ENCODE measurements around the gene OR7G2. TPM values are rescaled to one million over a fixed set of nuclear protein-coding genes. Genes with fewer than 3 reads are reported as not detected.
A peak's percentile ranks its signal among the peaks of the same experiment; 100 is the strongest.

OR7G2 gene
- total RNA-seq, 4 donors from 2014 or later, result not detected

DNA sequence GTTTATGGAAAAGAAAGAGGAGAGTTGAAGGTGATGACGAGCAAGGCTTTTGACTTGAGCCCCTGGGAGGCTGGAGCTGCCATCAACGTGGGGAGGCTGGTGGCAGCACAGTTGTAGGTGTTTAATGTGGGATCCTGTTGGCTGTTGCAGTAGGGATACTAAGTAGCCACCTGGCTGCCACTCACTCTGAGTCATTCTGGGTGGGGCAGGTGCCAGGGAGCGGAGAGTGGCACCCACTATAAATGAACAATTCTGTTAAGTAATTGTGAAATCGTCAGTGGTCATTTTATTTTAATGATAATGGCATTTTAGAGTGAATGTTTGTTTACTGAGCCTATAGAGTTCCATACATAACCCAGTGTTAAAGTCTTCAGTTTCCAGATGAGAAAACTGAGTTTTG is 42.7 kb upstream of the OR7G2 start:
- Histone ChIP-seq H3K9me3 (peaks cover 0 to 69% (median 23%) of the 10 kb centered on the region in 4 donors), H3K36me3 (peaks cover 0 to 91% (median 0%) of the 10 kb centered on the region in 3 donors), H3K4me3 (no peak overlapping the region), H3K27ac (no peak overlapping the region), H3K4me1 (peaks cover 0 to 6% (median 0%) of the 10 kb centered on the region in 4 donors), H3K27me3 (no peaks in the 10 kb centered on the region)
- DNase-seq (ENCODE audit: low spot score in 2 of 2), result no peak
- 91 to 96% methylated on average over 4 of the region's 4 CpGs for WGBS, 2 donors
- TF ChIP-seq POLR2A (IDR thresholded peaks at IDR 0.05) (no peak), EP300 (IDR thresholded peaks at IDR 0.05) (no peak)
- TF ChIP-seq, protein P1, sequence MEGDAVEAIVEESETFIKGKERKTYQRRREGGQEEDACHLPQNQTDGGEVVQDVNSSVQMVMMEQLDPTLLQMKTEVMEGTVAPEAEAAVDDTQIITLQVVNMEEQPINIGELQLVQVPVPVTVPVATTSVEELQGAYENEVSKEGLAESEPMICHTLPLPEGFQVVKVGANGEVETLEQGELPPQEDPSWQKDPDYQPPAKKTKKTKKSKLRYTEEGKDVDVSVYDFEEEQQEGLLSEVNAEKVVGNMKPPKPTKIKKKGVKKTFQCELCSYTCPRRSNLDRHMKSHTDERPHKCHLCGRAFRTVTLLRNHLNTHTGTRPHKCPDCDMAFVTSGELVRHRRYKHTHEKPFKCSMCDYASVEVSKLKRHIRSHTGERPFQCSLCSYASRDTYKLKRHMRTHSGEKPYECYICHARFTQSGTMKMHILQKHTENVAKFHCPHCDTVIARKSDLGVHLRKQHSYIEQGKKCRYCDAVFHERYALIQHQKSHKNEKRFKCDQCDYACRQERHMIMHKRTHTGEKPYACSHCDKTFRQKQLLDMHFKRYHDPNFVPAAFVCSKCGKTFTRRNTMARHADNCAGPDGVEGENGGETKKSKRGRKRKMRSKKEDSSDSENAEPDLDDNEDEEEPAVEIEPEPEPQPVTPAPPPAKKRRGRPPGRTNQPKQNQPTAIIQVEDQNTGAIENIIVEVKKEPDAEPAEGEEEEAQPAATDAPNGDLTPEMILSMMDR (IDR thresholded peaks at IDR 0.05), result no peak

DNA sequence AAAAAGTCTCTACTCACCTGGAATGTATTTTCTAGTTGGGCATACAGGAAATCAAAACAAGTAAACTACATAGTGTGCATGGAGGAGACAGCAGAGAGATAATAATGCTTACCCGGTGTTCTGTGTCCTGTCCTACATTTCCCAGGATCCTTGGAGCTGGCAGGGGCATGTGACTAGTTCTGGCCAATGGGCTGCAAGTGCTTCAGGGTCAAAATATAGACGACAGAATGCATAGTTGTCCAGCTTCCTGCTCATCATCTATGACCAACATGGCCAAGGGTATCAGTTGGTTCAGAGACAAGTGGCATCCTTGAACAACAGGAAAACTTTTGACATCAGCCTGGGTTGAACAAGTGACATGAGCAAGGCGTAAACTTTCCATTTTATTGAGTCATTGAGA is 41.4 kb upstream of the OR7G2 start:
- H3K27me3 ChIP-seq, result no peaks in the 10 kb centered on the region
- H3K36me3 ChIP-seq, result peaks cover 0 to 85% (median 0%) of the 10 kb centered on the region in 3 donors
- TF ChIP-seq POLR2A (IDR thresholded peaks at IDR 0.05) (no peak), EP300 (IDR thresholded peaks at IDR 0.05) (no peak)
- TF ChIP-seq, protein P1 (IDR thresholded peaks at IDR 0.05), result no peak
- H3K4me1 ChIP-seq, result peaks cover 0 to 6% (median 0%) of the 10 kb centered on the region in 4 donors
- peaks cover 0 to 68% (median 20%) of the 10 kb centered on the region in 4 donors for H3K9me3 ChIP-seq
- H3K27ac ChIP-seq, result no peak overlapping the region
- no peak overlapping the region for H3K4me3 ChIP-seq
- 92 to 96% methylated on average over 3 of the region's 3 CpGs for WGBS, 2 donors
- DNase-seq (ENCODE audit: low spot score in 2 of 2), result no peak

DNA sequence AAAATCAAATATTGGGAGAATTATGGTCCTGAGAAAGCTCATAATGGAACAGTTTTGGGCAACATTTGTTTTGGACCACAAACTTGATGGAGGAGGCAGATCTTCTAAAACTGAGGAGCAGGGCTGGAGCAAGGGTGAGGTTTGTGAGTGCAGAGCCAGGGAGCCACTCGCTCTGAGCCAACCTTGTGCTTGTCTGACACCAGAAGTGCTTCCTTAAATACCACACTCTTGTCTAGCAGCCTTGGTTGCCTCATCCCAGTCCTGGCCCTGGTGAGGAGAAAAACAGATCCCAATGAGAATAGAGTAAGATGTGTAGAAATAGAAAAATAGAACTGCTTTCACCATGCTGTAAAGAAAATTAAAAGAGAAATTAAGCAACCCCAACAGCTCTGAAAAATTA is 39.6 kb upstream of the OR7G2 start:
- Histone ChIP-seq H3K27me3 (no peaks in the 10 kb centered on the region), H3K27ac (no peak overlapping the region), H3K36me3 (peaks cover 0 to 73% (median 0%) of the 10 kb centered on the region in 3 donors), H3K4me3 (no peak overlapping the region), H3K9me3 (peaks cover 0 to 55% (median 11%) of the 10 kb centered on the region in 4 donors), H3K4me1 (peaks cover 0 to 13% (median 2%) of the 10 kb centered on the region in 4 donors)
- WGBS, 2 donors, result 90 to 93% methylated on average over 1 of the region's 1 CpG
- TF ChIP-seq POLR2A (IDR thresholded peaks at IDR 0.05) (no peak), EP300 (IDR thresholded peaks at IDR 0.05) (no peak)
- TF ChIP-seq, protein P1 (IDR thresholded peaks at IDR 0.05), result no peak
- no peak for DNase-seq (ENCODE audit: low spot score in 2 of 2)

DNA sequence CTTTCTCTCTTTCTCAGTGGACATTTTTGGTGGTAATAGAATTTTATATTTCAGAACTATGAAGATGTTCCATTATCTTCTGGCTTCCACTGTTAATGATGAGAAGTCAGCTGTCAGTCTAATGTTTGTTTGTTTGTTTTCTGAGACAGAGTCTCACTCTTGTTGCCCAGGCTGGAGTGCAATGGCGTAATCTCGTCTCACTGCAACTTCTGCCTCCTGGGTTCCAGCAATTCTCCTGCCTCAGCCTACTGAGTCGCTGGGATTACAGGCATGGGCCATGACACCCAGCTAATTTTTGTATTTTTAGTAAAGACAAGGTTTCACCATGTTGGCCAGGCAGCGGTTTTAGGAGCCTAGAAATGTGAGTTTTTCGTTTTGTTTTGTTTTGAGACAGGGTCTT is 37.6 kb upstream of the OR7G2 start:
- Histone ChIP-seq H3K4me1 (peaks cover 0 to 19% (median 10%) of the 10 kb centered on the region in 4 donors), H3K27me3 (no peaks in the 10 kb centered on the region), H3K9me3 (peaks cover 0 to 38% (median 9%) of the 10 kb centered on the region in 4 donors), H3K27ac (no peak overlapping the region), H3K36me3 (peaks cover 0 to 60% (median 0%) of the 10 kb centered on the region in 3 donors), H3K4me3 (no peak overlapping the region)
- no peak for TF ChIP-seq POLR2A (IDR thresholded peaks at IDR 0.05)
- TF ChIP-seq, protein P1 (IDR thresholded peaks at IDR 0.05), result no peak
- no peak for TF ChIP-seq EP300 (IDR thresholded peaks at IDR 0.05)
- no peak for DNase-seq (ENCODE audit: low spot score in 2 of 2)
- WGBS, 2 donors, result 96 to 97% methylated on average over 5 of the region's 5 CpGs

DNA sequence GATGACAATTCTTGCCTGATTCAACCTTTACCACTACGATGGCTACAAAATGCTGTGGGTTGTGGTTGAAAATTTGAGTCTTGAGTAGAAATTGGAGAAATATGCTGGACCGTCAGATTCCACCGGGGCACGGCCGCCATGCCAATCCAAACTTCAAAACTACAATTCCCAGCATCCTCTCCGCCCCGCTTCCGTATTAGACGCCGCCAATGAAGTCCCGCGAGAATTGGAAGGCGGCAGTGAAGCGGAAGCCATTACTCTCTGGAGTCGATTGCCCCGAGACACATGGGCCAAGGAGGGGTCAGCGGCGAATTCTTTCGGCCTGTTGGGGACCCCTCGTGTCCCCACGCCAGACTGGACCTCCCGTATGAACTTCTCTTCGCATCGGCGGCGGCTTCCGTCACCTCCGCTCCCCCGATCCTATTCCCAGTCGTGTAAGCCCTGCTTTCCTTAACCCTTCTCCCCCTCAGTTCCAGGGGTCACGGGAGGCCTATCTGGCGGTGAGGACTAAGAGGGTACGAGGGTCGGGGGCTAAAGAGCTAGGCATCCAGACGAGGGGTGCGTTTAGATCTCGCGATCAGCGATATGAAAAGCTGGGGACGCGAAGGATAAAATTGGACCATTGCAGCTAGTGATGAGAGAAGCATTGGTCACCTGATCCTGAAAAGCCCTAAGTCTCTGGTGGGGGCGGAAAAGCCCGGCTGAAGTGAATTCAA is 33.0 kb upstream of the OR7G2 start, which contains the start of gene ZNF317:
TSS of gene ZNF317 (plus strand) at position 239 of the 716 bp plus-strand sequence. CDS start 15,620 bp downstream, outside the sequence.
- TF ChIP-seq, protein P1 (IDR thresholded peaks at IDR 0.05), result peak in 1 of 5 experiments; percentile 12
- TF ChIP-seq EP300 (IDR thresholded peaks at IDR 0.05) (peak; percentile 71 to 93), POLR2A (IDR thresholded peaks at IDR 0.05) (peak; percentile 15 to 67)
- peaks cover 0 to 19% (median 0%) of the 10 kb centered on the region in 3 donors for H3K36me3 ChIP-seq
- peaks cover 0 to 21% (median 5%) of the 10 kb centered on the region in 4 donors for H3K9me3 ChIP-seq
- H3K27ac ChIP-seq, result peak within 1 kb of the TSS; percentile 81 to 92 (median 90)
- WGBS, 2 donors, result 0% methylated on average over 43 of the region's 43 CpGs
- H3K4me1 ChIP-seq, result peaks cover 0 to 23% (median 10%) of the 10 kb centered on the region in 4 donors
- H3K27me3 ChIP-seq, result no peaks in the 10 kb centered on the region
- DNase-seq (ENCODE audit: low spot score in 2 of 2), result peak; percentile 89 to 98
- H3K4me3 ChIP-seq, result peak within 1 kb of the TSS; percentile 60 to 91 (median 73)
